Breast epithelium (tissue), 4 donors: ENCODE results near the gene PHKB. TPM values are rescaled to one million over a fixed set of nuclear protein-coding genes. Genes with fewer than 3 reads are reported as not detected.

Experiments used
- DNase-seq, 2 donors: peaks; one replicate each; pipeline ENCODE4 v3.0.0-alpha.2; 2019; ENCODE audit warnings: low spot score in 2 of 2
- H3K27ac ChIP-seq, 2 donors: fragments of 200-600 bp; sonication (generic) in 1 of 2; one replicate each; pipeline ENCODE4 v1.5.1; 2016 to 2019; ENCODE audit warnings: mild to moderate bottlenecking in 1 of 2
- H3K27me3 ChIP-seq, 2 donors: fragments of 200-600 bp; sonication (generic) in 1 of 2; one replicate each; pipeline versions ENCODE4 v1.5.1 to v1.6.0; 2017 to 2019; ENCODE audit warnings: control low read depth in 1 of 2, mild to moderate bottlenecking in 1 of 2
- H3K36me3 ChIP-seq: fragments of 200-600 bp; one replicate; pipeline ENCODE4 v1.5.1; 2019
- H3K4me1 ChIP-seq, 2 donors: fragments of 200-600 bp; sonication (generic); one replicate each; pipeline ENCODE4 v1.5.1; 2016 to 2019; ENCODE audit warnings: control low read depth in 1 of 2
- H3K4me3 ChIP-seq, 3 donors: fragments of 200-600 bp; sonication (generic); 1 replicate in 2 of 3; 2 replicates in 1 of 3; pipeline ENCODE4 v1.5.1; 2016 to 2019; ENCODE audit warnings: mild to moderate bottlenecking in 3 of 3, moderate library complexity in 2 of 3
- H3K9me3 ChIP-seq, 2 donors: fragments of 200-600 bp; sonication (generic) in 1 of 2; one replicate each; pipeline ENCODE4 v1.5.1; 2016 to 2019; ENCODE audit warnings: control low read depth in 1 of 2
- POLR2A ChIP-seq: fragments of 450-650 bp; IDR thresholded peaks from one replicate; pipeline ENCODE4 v1.6.1; 2016; ENCODE audit warnings: antibody characterized with exemption, mild to moderate bottlenecking, moderate library complexity
- POLR2AphosphoS5 ChIP-seq, 3 donors: sonication (generic); formaldehyde crosslinking; IDR thresholded peaks; one replicate each; pipeline ENCODE4 v1.6.1; 2017; ENCODE audit warnings: antibody characterized with exemption in 3 of 3
- intact Hi-C: fragments of 100-400 bp; cut with DNase I; formaldehyde crosslinking; loops from one replicate; pipeline ENCODE4 v1.15.1; 2023; ENCODE audit warnings: low total_unique reads
- total RNA-seq, 3 donors: library from RNA; depleted of rRNA; stranded (reverse); fragments of >200 nt; gene quantifications; one replicate each; pipeline ENCODE4 v1.1.0, GENCODE V29; 2016
- TF ChIP-seq, protein P1 (sequence below), 3 donors: fragments of 450-650 bp; IDR thresholded peaks; one replicate each; pipeline ENCODE4 v1.5.1; 2016 to 2017; ENCODE audit warnings: antibody characterized with exemption in 3 of 3, mild to moderate bottlenecking in 3 of 3, moderate library complexity in 3 of 3

Gene PHKB
- total RNA-seq, 3 donors from 2014 or later: 77.9 to 111 (median 78.3) TPM

DNA sequence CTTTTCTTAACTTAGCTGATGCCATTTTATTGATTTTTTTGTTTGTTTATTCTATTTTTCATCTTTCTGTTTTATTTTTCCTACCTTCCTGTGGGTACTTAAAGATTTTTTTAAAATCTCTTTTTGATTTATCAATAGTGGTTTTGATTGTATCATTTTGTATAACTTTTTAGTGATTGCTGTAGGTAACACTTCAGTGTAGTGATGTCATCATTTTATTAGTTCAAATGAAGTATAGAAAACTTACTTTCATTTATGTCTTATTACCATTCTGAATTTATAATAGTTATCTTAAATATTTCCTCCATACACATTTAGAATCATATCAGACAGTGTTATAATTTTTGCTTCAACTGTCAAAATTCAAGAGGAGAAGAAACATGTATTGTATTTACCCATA lies 115.9 kb downstream of the PHKB start:
- Histone ChIP-seq H3K9me3 (no peaks in the 10 kb centered on the region), H3K4me1 (no peaks in the 10 kb centered on the region), H3K4me3 (no peak overlapping the region), H3K36me3 (no peaks in the 10 kb centered on the region), H3K27ac (no peak overlapping the region), H3K27me3 (no peaks in the 10 kb centered on the region)
- intact Hi-C loops: no loop called here
- TF ChIP-seq, protein P1, sequence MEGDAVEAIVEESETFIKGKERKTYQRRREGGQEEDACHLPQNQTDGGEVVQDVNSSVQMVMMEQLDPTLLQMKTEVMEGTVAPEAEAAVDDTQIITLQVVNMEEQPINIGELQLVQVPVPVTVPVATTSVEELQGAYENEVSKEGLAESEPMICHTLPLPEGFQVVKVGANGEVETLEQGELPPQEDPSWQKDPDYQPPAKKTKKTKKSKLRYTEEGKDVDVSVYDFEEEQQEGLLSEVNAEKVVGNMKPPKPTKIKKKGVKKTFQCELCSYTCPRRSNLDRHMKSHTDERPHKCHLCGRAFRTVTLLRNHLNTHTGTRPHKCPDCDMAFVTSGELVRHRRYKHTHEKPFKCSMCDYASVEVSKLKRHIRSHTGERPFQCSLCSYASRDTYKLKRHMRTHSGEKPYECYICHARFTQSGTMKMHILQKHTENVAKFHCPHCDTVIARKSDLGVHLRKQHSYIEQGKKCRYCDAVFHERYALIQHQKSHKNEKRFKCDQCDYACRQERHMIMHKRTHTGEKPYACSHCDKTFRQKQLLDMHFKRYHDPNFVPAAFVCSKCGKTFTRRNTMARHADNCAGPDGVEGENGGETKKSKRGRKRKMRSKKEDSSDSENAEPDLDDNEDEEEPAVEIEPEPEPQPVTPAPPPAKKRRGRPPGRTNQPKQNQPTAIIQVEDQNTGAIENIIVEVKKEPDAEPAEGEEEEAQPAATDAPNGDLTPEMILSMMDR (IDR thresholded peaks at IDR 0.05): no peak
- TF ChIP-seq POLR2AphosphoS5 (IDR thresholded peaks at IDR 0.05) (no peak), POLR2A (no peak)
- DNase-seq: no peak

DNA sequence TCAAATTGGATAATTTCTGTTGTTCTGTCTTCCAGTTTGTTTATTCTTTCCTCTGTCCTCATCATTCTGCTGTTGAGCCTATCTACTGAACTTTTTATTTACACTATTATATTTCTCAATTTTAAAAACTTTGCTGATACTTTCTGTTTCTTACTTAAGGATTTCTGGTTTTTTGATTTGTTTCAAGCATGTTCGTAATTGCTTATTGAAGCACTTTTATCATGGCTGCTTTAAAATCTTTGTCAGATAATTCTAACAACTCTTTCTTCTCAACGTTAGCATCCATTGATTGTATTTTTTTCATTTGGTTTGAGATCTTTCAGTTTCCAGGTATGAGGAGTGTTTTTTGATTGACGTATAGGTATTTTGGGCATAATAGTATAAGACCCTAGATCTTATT lies 116.9 kb downstream of the PHKB start:
- TF ChIP-seq POLR2AphosphoS5 (IDR thresholded peaks at IDR 0.05): no peak
- no peak for TF ChIP-seq POLR2A
- TF ChIP-seq, protein P1 (IDR thresholded peaks at IDR 0.05): no peak
- Histone ChIP-seq H3K4me1 (no peaks in the 10 kb centered on the region), H3K4me3 (no peak overlapping the region), H3K36me3 (no peaks in the 10 kb centered on the region), H3K27ac (no peak overlapping the region), H3K27me3 (no peaks in the 10 kb centered on the region), H3K9me3 (no peaks in the 10 kb centered on the region)
- intact Hi-C loops: no loop called here
- DNase-seq: no peak

DNA sequence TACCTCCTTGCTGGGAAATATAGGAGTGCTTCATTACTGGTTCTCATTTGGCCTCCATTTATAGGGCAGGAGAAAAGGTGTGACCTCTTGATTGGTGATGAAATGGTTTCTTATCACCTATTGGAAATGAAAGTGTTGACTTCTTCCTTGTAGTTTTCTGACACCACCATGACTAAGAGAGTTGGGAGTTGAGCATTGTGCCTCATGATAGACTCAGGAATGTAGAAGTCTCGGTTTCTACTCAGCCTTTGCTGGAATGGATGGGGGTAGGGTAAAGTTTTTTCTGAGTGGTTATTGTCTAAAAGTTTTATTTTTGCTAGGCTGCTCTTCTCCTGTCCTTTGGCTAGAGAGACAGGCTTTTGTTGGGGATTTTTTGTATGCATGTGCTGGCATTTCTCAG lies 117.4 kb downstream of the PHKB start:
- intact Hi-C loops: no loop called here
- Histone ChIP-seq H3K27me3 (no peaks in the 10 kb centered on the region), H3K4me3 (no peak overlapping the region), H3K9me3 (no peaks in the 10 kb centered on the region), H3K36me3 (no peaks in the 10 kb centered on the region), H3K4me1 (no peaks in the 10 kb centered on the region), H3K27ac (no peak overlapping the region)
- no peak for DNase-seq
- TF ChIP-seq, protein P1 (IDR thresholded peaks at IDR 0.05): no peak
- TF ChIP-seq POLR2A (no peak), POLR2AphosphoS5 (IDR thresholded peaks at IDR 0.05) (no peak)

DNA sequence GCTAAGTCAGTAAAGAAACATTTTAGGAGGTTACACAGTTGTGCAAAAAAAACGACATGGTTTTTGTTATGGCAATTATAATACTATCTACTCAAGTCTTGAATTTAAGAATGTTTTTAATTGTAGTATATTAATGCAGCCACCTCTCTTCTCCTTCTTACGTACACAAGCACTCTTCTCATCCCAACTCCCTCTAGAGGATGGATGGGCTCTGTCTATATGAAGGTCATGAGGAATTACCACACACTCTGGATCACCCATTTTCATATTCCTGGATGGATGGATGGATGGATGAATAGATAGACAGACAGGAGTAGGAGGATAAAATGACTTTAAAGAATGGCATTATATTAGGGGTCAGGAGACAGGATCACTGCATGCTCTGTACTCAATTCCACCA lies 120.0 kb downstream of the PHKB start:
- H3K9me3 ChIP-seq: no peaks in the 10 kb centered on the region
- intact Hi-C loops: no loop called here
- no peaks in the 10 kb centered on the region for H3K36me3 ChIP-seq
- no peak for DNase-seq
- TF ChIP-seq POLR2A (no peak), POLR2AphosphoS5 (IDR thresholded peaks at IDR 0.05) (no peak)
- TF ChIP-seq, protein P1 (IDR thresholded peaks at IDR 0.05): no peak
- H3K4me3 ChIP-seq: no peak overlapping the region
- no peak overlapping the region for H3K27ac ChIP-seq
- no peaks in the 10 kb centered on the region for H3K27me3 ChIP-seq
- no peaks in the 10 kb centered on the region for H3K4me1 ChIP-seq

DNA sequence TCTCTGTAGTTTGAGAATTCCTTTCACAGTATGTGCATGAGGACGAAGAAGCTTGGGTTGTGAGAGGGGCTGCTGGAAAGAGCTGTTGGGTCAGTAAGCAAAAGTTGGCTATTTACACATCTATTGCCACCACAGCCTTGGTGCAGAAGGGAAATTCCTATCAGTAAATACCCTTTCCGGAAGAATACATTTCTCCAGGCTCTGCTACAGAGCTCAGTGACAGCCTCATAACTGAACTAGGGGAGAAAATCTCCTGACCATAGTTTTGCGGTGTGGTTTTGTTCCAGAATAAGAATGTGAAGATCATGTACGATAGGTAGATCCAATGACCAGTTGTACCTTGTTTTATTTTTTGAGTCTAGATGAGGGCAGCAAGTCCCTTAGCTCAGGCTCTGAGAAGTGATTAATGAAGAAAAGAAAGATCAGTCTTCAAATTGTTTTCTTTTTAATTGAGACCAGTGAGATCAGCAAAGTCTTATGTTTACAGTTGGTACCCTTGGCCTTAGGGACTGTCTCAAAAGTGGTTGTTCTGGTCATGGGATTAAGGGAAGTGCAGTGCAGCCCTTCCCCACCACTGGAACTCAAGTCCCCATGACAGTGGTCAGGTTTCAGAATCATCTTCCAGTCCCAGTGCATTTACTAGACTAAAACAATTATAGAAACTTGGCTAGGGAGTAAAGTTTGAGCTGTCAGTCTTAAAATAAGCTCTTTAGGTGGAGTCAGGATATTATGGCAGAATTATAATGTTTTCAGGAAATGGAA lies 123.5 kb downstream of the PHKB start:
- H3K27ac ChIP-seq: no peak overlapping the region
- DNase-seq: no peak
- no peaks in the 10 kb centered on the region for H3K36me3 ChIP-seq
- H3K27me3 ChIP-seq: no peaks in the 10 kb centered on the region
- H3K9me3 ChIP-seq: no peaks in the 10 kb centered on the region
- intact Hi-C loops: no loop called here
- H3K4me1 ChIP-seq: no peaks in the 10 kb centered on the region
- H3K4me3 ChIP-seq: no peak overlapping the region
- TF ChIP-seq, protein P1 (IDR thresholded peaks at IDR 0.05): no peak
- TF ChIP-seq POLR2AphosphoS5 (IDR thresholded peaks at IDR 0.05) (no peak), POLR2A (no peak)
